Adipose tissue (tissue), 3 donors: ENCODE data around the gene LOXL3. TPM values are rescaled to one million over a fixed set of nuclear protein-coding genes. Genes with fewer than 3 reads are reported as not detected.

Source experiments
- H3K27ac ChIP-seq: one replicate; pipeline ENCODE4 v1.5.1; 2013; ENCODE audit warnings: low read depth, low read length
- WGBS, 3 donors: extraction: QIAGEN DNeasy Blood & Tissue Kit; methylation state at CpG; one replicate each; pipeline ENCODE4 v1.1.7; 2013; 5-methylcytosine and 5-hydroxymethylcytosine counted together
- polyA plus RNA-seq, 3 donors: library from polyadenylated mRNA; stranded (reverse); fragments of 200-250 nt; gene quantifications; one replicate each; pipeline ENCODE4 v1.2.3, GENCODE V29; 2013
- donor health status: healthy with polysubstance abuse.
- donor health status: Bipolar disorder and iron deficiency.
- donor health status: healthy.

Gene LOXL3, protein sequence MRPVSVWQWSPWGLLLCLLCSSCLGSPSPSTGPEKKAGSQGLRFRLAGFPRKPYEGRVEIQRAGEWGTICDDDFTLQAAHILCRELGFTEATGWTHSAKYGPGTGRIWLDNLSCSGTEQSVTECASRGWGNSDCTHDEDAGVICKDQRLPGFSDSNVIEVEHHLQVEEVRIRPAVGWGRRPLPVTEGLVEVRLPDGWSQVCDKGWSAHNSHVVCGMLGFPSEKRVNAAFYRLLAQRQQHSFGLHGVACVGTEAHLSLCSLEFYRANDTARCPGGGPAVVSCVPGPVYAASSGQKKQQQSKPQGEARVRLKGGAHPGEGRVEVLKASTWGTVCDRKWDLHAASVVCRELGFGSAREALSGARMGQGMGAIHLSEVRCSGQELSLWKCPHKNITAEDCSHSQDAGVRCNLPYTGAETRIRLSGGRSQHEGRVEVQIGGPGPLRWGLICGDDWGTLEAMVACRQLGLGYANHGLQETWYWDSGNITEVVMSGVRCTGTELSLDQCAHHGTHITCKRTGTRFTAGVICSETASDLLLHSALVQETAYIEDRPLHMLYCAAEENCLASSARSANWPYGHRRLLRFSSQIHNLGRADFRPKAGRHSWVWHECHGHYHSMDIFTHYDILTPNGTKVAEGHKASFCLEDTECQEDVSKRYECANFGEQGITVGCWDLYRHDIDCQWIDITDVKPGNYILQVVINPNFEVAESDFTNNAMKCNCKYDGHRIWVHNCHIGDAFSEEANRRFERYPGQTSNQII
- 1 to 10 TPM in 2 of 3 donors, under 1 TPM in 1; 0.78 to 4.7 (median 2.8) TPM for polyA plus RNA-seq

DNA sequence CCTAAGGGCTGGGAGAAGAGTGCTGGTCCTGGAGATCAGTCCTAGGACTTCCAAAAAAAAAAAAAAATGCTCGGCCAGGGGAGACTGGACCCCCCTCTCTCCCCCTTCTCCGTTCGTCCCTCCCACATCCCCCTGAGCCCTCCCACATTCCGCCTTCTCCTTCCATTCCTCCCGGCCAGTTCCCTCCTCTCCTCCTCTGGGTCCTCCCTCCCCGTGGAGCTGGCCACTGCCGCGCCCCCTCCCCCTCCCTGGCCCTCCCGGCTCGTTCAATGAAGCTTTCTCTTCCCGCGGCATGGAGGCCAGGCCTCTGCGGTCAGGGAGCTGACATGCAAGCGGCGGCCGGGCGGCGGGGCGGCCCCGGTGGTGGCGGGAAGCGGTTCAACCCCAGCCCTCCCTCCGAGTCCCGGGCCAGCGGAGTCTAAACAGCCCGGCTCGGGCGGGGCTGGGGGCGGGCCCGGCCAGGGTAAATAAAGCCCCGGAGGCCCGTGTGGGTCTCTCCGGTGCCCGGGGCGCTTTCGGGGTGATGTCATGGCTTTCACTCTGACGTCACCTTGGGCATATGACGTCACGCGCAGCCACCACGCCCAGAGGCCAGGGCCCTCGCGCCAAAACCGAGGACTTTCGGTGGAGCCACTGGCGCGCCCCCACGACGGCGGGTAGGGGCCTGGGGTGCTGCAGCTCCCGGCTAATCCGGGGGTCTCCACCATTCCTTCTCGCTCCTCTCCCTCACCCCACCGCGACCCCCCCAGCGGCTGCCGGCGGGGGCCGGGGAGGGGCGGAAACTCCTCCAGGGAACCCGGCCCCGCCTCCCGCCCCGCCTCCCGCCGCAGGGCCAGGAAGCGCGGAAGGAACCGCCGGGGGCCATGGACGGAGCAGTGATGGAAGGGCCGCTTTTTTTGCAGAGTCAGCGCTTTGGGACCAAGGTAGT lies at the start of gene LOXL3, which contains the start of gene DOK1:
Gene LOXL3, minus strand, starts transcription at position 51 of the 928 bp plus-strand sequence. CDS start 1,308 bp downstream, outside the sequence.
Gene DOK1, plus strand, starts transcription at position 829 of the 928 bp plus-strand sequence. Its CDS starts 35 bp downstream, at position 864.
- 1% methylated on average over 66 to 73 of the region's 73 CpGs for WGBS, 3 donors
- peak within 1 kb of the TSS; percentile 29 for H3K27ac ChIP-seq

- no peak overlapping the region for H3K27ac ChIP-seq
- 27 to 48% (median 30%) methylated on average over 1 of the region's 1 CpG for WGBS, 3 donors
Observed at GRCh38 chr2:74602586-74603281, 49.0 kb upstream of the LOXL3 start.

DNA sequence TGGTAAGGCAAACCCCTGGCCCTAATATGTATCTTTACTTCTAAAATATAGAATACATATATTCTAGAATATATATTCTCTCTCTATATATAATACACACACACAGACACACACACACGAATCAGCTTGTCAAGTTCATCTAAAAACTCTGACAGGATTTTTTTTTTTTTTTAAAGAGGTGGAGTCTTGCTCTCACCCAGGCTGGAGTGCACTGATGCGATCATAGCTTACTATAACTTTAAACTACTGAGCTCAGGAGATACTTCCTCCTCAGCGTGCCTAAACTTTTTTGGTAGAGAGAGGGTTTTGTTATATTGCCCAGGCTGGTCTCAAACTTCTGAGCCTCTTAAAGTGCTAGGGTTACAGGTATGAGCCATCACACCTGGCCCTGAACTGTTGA lies 45.9 kb upstream of the LOXL3 start:
- H3K27ac ChIP-seq, result no peak overlapping the region
- WGBS, 3 donors, result 49 to 59% (median 57%) methylated on average over 3 of the region's 3 CpGs

DNA sequence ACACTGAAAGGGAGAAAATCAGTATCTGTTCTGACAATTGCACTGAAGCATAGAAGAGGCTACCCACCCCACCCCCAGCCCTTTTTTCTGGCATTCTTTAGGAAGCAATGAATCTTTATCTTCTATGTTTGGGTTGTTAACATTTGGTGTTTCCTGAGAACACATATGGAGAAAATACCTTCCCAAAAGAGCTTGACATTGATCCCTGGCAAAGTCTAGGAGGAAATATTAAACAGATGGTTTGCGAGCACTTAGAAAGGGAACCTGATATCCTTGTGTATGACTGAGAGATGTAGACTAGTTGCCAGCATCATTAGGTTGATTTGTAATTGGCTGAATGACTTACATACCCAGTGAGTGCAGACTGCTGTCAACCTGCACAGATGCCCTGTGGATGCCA lies 43.7 kb upstream of the LOXL3 start:
- H3K27ac ChIP-seq, result no peak overlapping the region
- 61 to 64% (median 63%) methylated on average over 1 of the region's 1 CpG for WGBS, 3 donors

DNA sequence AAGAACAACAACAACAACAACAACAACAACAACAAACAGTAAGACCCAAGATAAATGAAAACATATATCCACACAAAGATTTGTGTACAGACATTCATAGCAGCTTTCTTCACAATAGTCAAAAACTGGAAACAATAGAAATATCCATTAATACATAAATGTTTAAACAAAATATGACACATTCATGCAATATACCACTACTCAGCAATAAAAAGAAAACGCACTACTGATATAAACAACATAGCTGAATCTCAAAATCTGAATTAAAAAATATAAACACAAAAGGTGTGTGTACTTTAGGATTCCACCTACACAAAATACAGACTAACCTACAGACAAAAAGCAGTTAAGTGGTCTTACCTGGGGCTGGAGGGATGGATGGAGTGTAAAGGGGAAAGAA lies 42.8 kb upstream of the LOXL3 start:
- 55 to 67% (median 58%) methylated on average over 1 of the region's 1 CpG for WGBS, 3 donors
- no peak overlapping the region for H3K27ac ChIP-seq

GRCh38 chr2:74593826-74594772 lies 40.4 kb upstream of the LOXL3 start:
- H3K27ac ChIP-seq, result no peak overlapping the region
- WGBS, 3 donors, result 52 to 83% (median 80%) methylated on average over 4 of the region's 4 CpGs

GRCh38 chr2:74588664-74589063 lies 34.9 kb upstream of the LOXL3 start:
- WGBS, 3 donors, result 51 to 73% (median 67%) methylated on average over 2 of the region's 2 CpGs

GRCh38 chr2:74587664-74588277 lies 34.0 kb upstream of the LOXL3 start:
- no peak overlapping the region for H3K27ac ChIP-seq
- 17 to 19% (median 19%) methylated on average over 6 of the region's 6 CpGs for WGBS, 3 donors

More at GRCh38 chr2:74588664-74589063, 34.9 kb upstream of the LOXL3 start:
- no peak overlapping the region for H3K27ac ChIP-seq

- H3K27ac ChIP-seq, result no peak overlapping the region
- 46 to 60% (median 48%) methylated on average over 4 of the region's 4 CpGs for WGBS, 3 donors
Observed at GRCh38 chr2:74585406-74586185, 31.9 kb upstream of the LOXL3 start.

GRCh38 chr2:74584088-74584645 lies 30.4 kb upstream of the LOXL3 start:
- no peak overlapping the region for H3K27ac ChIP-seq

DNA sequence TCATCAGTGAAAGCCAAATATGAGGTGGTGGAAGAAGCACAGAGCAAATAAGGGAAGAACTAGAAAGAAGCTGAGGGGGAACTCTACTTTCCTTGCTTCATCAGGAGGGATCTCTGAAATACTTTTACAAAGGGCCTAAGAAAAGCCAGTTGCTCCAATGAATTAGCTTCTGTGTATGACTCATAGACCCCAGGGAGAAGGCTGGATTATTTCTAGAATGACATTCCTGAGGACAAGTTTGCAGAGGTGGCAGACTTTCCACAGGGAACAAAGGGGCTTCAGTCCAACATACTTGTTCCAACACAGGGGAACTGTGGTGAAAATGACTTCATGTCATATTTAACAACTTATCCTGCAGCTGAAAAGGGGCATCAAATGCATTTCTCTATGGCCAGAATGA lies 29.8 kb upstream of the LOXL3 start:
- no peak overlapping the region for H3K27ac ChIP-seq

More at GRCh38 chr2:74584088-74584645, 30.4 kb upstream of the LOXL3 start:
- 41 to 66% (median 45%) methylated on average over 2 of the region's 2 CpGs for WGBS, 3 donors

DNA sequence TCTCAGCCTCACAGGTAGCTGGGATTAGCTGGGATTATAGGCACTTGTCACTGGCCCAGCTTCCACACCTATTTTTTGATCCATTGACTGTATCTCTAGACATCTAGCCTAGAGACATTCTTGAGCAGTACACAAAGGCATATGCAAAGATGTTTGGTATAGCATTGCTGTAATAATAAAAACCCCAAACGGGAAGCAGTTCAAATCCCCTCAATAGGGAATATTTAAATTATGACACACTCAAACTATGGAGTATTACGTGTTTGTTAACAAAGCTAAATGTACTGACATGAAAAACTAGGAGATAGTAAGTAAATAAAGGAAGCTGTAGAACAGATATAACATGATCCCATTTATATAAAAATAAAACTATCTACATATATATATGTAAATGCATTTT lies 28.4 kb upstream of the LOXL3 start:
- 72 to 82% (median 77%) methylated on average over 2 of the region's 2 CpGs for WGBS, 3 donors

GRCh38 chr2:74581463-74581862 lies 27.7 kb upstream of the LOXL3 start:
- 78 to 92% (median 90%) methylated on average over 3 of the region's 3 CpGs for WGBS, 3 donors
- no peak overlapping the region for H3K27ac ChIP-seq

More for the DNA sequence above, 28.4 kb upstream of the LOXL3 start:
- H3K27ac ChIP-seq, result no peak overlapping the region

- no peak overlapping the region for H3K27ac ChIP-seq
- WGBS, 3 donors, result 65 to 83% (median 75%) methylated on average over 3 of the region's 3 CpGs
Observed at GRCh38 chr2:74578408-74578807, 24.7 kb upstream of the LOXL3 start.

DNA sequence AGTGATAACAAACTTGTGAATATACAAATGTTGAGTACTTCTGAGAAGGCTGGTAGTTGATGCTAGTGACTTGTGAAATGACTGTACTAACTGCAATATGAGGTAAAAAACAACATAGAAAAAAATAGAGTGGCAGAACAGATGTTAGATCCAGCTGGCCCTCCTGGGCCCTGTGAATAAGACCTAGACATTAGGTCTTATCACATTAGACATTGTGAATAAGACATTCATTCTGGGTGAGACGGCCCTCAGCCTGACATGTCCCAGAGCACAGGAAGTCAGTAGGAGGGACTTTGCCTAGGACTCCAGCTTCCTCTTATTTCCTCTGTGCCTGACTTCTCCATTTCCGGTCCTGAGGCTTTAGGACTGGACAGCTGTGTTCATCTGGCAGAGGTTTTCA lies 23.7 kb upstream of the LOXL3 start:
- no peak overlapping the region for H3K27ac ChIP-seq
- WGBS, 3 donors, result 13 to 56% (median 26%) methylated on average over 2 of the region's 2 CpGs
